ENCODE data around the gene ZNF761.
"Not testable (repeated sequence)": the region's sequence is repeated elsewhere in the genome, so short reads cannot be mapped to it uniquely, and the experiment has no call there.

- not testable (repeated sequence) for TF ChIP-seq POLR2A (IDR thresholded peaks at IDR 0.05; ENCODE audit: low read depth, low read length); TAF1 (IDR thresholded peaks at IDR 0.05; ENCODE audit: borderline replicate concordance, low read depth, low read length); POLR2AphosphoS5 (IDR thresholded peaks at IDR 0.05; ENCODE audit: low read depth, low read length)
Observed at GRCh38 chr19:53443809-53444208, 12.0 kb downstream of the ZNF761 start.
